Activated gamma-delta T cell treated with Interleukin-2 at 50 U/mL for 16 hours (primary cell): Measurements from ENCODE around the gene RPL32.
"Not testable (repeated sequence)": the region's sequence is repeated elsewhere in the genome, so short reads cannot be mapped to it uniquely, and the experiment has no call there.

Experiments
- DNase-seq: peaks from one replicate; pipeline ENCODE4 v3.0.0-alpha.2; 2020

Gene RPL32

DNA sequence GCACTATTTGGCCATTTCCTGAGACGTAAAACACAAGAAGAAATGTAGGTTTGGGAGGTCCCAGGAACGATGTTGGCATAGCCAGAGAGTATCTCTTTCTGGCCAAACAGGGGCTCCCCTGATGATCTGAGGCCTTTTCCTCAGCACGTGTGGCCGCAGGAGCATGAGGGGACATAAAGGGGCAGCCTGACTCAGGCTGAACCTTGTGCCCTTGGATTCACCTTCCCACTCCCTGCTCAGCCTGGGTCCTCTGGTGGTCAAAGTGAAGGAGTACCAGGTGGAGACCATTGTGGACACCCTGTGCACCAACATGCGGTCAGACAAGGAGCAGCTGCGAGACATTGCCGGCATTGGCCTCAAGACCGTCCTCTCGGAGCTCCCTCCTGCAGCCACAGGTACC lies 34.3 kb downstream of the RPL32 start:
- no peak for DNase-seq

DNA sequence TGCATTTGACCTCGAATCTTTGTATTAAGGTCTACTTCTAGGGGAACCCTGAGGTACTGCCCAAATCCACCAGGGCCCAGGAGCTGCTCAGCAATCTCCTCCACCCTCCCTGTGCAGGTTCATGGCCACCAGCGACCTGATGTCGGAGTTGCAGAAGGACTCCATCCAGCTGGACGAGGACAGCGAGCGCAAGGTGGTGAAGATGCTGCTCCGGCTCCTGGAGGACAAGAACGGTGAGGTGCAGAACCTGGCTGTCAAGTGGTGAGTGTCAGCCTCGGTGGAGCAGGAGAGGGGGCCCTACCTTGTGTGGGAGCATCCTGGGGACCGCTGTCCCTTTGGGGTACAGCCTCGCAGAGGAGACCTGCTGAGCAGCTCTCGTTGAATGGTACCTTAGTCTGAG lies 38.0 kb downstream of the RPL32 start:
- DNase-seq = no peak

DNA sequence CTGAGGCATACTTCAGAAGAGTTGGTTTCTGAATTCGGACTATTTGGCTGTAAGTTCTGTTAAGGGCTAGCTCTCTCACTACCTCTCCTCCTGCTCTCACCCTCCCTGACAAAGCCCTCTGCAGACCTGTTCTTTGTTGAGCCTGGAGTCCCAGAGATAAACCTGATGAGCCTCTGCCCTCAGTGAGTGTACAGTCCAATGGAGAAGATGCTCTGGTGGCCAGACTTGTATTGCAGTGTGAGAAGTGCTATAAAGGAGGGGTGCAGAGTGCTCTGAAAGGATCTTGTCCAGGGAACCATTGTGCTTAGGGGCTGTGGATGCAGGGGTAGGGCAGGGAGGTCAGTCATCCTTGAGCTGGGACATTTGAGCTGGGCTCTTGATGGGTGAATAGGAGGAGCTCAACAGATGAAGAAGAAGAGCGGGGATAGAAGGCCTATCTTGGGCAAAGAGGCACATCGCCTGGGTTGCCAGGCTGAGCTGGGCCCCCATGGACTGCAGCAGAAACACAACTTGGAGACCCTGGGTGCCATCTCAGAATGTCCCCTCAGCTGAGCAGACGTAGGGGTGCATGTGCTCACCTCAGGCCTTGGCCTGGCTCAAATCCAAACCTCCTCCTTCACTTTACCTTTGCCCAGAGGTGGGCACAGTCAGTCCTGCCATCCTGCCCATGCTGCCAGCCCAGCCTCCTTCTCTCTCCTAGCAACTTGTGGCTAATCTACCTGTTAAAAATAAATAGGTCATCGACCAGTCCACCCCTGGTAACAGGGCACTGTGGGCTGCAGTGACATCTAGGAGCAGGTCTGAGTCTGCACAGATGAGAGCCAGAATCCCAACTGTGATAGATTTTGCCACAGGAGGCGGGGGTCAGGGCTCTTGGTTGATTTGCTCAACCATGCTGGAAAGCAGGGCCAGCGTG lies 41.6 kb downstream of the RPL32 start:
- DNase-seq = no peak

DNA sequence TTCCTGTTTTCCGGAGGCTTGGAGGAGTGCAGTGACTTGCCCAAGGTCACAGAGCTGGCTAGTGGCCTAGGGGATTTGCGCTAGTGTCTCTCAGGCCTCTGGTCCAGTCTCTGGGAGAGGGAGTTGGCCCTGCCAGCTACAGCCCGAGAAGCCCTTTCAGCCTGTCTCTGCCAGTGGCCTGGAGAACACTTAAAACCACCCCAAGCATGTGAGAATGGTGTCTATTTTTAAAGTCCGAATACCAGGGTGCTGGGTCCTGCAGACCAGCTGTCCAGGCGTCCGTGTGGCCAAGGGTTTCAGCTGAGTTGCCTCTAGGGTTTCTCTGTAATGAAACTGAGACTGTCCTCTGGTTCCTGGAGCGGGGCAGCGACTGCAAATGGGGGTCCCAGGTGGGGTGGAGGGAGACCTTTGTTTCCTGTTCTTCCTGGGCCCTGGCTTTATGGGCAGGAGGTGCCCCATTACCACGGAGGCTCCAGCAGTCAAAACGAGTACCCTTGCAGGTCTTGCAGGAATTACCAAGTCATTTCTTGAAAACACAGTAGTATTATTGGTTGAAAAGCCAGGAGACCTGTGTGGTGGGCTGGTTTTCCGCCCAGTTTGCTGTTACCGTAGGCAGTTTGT lies 42.7 kb downstream of the RPL32 start:
- DNase-seq = no peak

DNA sequence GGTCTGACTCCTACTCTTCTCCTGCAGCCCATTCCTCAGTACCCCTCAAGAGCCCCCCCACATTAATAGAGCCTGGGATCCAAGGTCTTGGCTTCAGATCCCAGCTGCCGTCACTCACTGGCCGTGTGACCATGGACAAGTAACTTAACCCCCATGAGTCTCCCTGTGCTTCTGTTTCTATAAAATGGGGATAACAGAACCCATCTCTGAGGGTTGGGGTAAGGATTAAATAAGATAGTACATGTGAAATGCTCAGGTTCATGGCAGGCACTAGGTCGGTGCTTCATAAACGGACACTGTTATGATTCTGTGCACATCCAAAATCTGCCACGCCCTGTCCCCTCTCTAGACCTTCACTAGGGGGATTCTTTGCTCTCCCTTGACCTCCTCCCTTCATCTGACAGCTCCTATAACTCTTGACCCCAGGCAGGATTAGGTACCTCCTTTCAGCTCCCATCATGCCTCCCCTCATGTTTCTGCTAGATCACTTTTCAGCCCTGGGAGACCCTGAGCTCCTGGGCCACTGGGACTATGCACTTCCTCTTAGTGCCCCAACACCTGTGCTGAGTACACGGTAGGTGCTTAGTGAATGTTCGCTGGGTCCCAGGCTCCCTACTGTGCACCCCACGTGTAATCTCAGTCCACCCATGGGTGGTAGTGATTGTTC lies 43.3 kb downstream of the RPL32 start:
- no peak for DNase-seq

DNA sequence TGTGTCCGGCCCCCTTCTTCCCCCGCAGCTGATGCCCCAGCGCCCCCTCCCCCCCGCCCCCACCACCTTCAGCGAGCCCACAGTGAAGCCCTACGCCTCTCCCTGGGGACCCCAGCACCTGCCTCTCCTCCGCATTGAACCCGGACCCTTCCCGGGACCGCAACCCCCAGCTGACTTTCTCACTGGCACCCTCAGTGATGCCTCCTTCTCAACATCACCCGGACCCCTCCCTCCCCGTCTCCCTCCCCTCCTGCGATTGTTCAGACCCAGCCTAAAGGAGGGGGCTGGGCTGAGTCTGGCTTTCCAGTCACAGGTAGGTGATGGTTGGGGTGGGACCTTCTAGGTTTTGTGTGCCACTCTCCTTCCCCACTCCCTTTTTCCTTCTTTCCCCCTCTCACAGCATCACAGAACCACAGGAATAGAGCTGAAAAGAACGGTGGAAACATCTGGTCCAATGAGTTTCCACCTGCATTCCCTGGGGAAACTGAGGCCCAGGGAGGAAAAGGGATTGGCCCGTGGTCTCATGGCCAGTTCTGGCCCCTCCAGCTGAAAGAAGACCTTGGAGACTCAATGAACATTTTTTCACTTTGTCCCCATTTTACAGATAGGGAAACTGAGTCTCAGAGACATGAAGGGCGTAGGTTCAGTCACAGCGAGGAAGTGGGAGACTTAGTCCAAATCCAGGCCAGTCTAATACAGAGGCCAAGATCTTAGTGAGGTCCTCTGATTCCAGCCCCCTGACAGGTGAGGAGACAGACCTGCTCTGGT lies 44.1 kb downstream of the RPL32 start:
- DNase-seq = no peak

DNA sequence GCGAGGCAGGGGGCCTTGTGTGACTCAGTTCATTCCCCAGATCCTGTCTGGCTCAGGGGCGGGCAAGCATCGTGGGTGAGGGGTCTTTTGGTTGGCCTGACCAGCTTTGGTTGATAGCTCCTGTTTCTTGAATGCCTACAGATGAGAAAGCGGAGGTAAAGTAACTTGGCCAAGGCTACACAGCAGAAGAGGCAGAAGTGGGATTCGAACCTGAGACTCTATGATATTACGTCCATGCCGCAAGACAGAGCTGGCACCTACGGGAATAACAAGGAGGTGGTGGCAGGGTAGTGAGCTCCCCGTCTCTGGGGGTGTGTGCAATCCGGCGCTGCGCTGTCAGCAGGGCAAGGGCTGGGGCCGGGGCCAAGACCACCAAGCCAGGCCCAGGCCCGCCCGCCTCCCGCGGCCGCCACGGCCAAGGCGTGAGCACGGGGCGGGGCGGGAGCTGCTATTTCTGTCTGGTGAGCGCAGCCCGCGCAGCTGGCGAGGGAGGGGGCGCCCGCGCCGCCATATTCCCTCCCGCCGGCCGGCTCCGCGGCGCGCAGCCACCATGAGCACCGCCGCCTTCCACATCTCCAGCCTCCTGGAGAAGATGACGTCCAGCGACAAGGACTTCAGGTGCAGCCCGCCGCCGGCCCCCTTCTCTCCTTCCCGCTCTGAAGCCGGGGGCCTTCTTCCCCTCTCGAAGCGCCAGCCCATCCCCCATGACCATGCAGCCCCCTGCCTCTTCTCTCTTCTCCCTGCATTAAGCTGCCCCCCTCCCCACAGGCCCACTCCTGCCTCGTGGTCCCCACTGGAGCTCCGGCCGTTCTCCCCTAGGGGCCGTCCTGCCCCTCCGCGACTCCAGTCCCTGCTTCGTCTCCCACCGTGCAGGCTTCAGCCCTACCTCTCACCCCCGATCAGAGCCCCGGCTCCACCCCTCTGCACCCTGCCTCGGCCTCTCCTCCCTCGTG lies 44.9 kb downstream of the RPL32 start, which contains the start of gene CAND2:
CAND2 (plus strand) TSS at position 510 of the 953 bp plus-strand sequence; CDS start at position 551, 41 bp downstream.
- DNase-seq = peak; percentile 27

DNA sequence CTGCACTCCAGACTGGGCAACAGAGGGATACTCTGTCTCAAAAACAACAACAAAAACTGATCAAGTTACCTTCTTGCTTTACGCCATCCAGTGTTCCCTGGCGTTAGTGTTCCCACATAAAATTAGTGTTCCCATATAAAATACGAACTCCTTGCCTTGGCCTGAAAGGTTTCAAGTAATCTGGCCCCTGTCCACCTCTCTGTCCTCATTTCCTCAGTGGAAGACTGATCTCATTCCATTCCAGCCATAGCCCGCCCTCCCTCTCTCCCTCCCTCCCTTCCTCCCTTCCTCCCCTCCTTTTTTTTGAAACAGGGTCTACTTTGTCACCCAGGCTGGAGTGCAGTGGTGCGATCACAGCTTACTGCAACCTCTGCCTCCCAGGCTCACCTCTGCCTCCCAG lies 47.7 kb downstream of the RPL32 start:
- no peak for DNase-seq

DNA sequence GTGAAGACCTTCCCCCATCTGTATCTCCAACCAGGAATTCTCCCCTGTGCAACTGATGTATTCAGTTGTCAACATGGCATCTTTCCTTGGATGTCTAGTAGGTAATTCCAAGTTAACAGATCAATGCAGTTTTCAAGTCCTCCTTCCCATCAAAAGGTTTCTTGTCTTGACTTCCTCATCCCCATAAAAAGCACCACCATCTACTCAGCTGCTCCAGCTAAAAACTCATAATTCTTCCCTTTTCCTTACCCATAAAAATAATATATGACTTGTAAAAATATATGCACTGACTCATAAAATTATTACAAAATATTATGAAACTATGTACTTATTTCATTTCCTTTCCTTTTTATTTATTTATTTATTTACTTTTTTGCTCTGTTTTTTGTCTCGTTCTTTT lies 49.9 kb downstream of the RPL32 start:
- no peak for DNase-seq

DNA sequence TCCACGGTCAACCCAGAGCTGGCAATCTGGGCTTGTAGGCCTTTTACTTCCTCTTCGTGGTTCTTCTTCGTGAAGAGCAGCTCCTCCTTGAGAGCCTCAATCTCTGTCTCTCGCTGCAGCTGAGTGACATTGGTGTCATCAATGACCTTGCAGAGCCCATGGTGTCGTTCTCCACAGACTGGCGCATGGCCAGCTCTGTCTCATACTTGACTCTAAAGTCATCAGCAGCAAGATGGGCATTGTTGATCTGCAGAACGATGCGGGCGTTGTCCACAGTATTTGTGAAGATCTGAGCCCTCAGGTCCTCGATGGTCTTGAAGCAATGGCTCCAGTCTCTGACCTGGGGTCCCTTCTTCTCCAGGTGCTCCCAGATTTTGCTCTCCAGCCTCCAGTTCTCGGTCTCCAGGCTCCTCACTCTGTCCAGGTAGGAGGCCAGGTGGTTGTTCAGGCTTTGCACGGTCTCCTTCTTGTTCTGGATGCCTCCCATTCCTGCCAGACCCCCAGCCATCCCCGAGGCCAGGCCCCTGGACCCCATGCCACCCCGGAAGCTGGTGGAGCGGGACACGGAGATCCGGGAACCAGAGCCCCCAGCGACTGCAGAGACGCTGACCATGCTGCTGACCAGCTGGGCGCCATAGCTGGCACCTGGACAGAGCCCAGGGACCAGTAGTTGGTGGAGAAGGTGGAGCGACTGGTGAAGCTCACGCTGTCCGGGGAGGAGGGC lies 53.2 kb downstream of the RPL32 start:
- DNase-seq = not testable (repeated sequence)

DNA sequence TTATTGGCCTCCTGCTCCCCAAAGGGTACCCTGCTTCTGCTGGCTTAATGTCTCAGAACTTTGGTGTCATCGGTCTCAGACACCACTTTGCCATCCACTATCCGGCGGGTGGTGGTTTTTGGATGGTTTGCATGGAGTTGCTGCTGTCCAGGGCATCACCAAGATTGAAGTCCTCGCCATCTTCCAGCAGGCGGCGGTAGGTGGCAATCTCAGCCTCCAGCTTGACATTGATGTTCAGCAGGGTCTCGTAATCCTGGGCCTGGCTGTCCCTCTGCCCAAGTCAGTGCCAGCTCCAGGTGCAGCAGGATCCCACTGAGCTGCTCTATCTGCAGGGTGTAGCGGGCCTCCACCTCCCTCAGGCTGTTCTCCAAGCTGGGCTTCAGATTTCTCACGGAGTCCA lies 54.0 kb downstream of the RPL32 start:
- DNase-seq = peak; percentile 69

DNA sequence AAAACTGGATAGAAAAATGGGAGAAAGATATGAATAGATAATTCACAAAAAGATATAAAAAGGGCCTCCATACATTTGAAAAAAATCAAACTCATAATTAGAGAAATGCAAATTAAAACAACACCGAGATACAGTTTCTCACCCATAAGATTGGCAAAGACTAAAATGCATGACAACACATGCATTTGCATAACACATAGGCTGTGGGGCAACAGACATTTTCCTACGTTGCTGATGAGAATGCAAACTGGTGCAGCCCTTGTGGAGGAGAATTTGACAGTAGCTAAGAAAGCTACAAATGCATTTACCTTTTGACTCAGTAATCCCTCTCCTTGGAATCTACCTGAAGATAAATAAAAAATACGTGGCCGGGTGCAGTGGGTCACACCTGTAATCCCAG lies 56.3 kb downstream of the RPL32 start:
- no peak for DNase-seq
